Activated naive CD4-positive, alpha-beta T cell treated with anti-CD3 and anti-CD28 coated beads, Interleukin-2, amount 10 ng/mL, durations not matched to agents 5 hours and 36 hours (primary cell): Measurements from ENCODE around the gene MAGEA12. TPM values are rescaled to one million over a fixed set of nuclear protein-coding genes. Genes with fewer than 3 reads are reported as not detected.

Experiments
- total RNA-seq, 2 experiments: library from RNA; stranded (reverse); gene quantifications; one replicate each; pipeline ENCODE4 v1.2.3, GENCODE V29; 2021

MAGEA12 gene
- total RNA-seq, result not detected

GRCh38 chrX:152733261-152733975 is at the start of gene MAGEA12, which contains the start of gene CSAG1:
Gene MAGEA12, plus strand, starts transcription at chrX:152733757. Its CDS starts 2,405 bp downstream, at chrX:152736162.
Gene CSAG1, minus strand, starts transcription at chrX:152733721. Its CDS starts 1,261 bp downstream, at chrX:152732460.

GRCh38 chrX:152697952-152698931 is 35.3 kb upstream of the MAGEA12 start, which contains the start of gene MAGEA3:
Gene MAGEA3, plus strand, starts transcription at chrX:152698794. Its CDS starts 2,039 bp downstream, at chrX:152700833.

GRCh38 chrX:152709173-152709572 is 24.4 kb upstream of the MAGEA12 start, which contains the start of gene CSAG2:
Gene CSAG2, minus strand, starts transcription at chrX:152709273. Its CDS starts 161 bp downstream, at chrX:152709112.

GRCh38 chrX:152713815-152714787 is 19.5 kb upstream of the MAGEA12 start, which contains the start of gene MAGEA2B:
Gene MAGEA2B, plus strand, starts transcription at chrX:152714628. Its CDS starts 2,479 bp downstream, at chrX:152717107.

GRCh38 chrX:152753686-152754650 is 20.4 kb downstream of the MAGEA12 start, which contains the start of gene MAGEA2:
Gene MAGEA2, minus strand, starts transcription at chrX:152753842. Its CDS starts 2,479 bp downstream, at chrX:152751363.

GRCh38 chrX:152758918-152759317 is 25.4 kb downstream of the MAGEA12 start, which contains the start of gene CSAG3:
Gene CSAG3, plus strand, starts transcription at chrX:152759218.

GRCh38 chrX:152769549-152770289 is 36.2 kb downstream of the MAGEA12 start, which contains the start of gene MAGEA6:
Gene MAGEA6, minus strand, starts transcription at chrX:152769689. Its CDS starts 2,039 bp downstream, at chrX:152767650.

Other genes starting within 250 kb of the MAGEA12 start
- not detected for gene GABRQ, start 95.9 kb upstream of the MAGEA12 start, total RNA-seq
- not detected for gene MAGEA3, start 35.0 kb upstream of the MAGEA12 start, total RNA-seq
- not detected for gene CSAG2, start 24.5 kb upstream of the MAGEA12 start, total RNA-seq
- not detected for gene MAGEA2B, start 19.1 kb upstream of the MAGEA12 start, total RNA-seq
- gene CSAG1, start within 50 bp of the MAGEA12 start, total RNA-seq, result not detected
- not detected for gene MAGEA2, start 20.1 kb downstream of the MAGEA12 start, total RNA-seq
- not detected for gene CSAG3, start 25.5 kb downstream of the MAGEA12 start, total RNA-seq
- not detected for gene MAGEA6, start 35.9 kb downstream of the MAGEA12 start, total RNA-seq
- 1 to 10 TPM; 7.3 to 8.4 TPM for gene CETN2, start 97.0 kb downstream of the MAGEA12 start, total RNA-seq
- gene NSDHL, start 97.3 kb downstream of the MAGEA12 start, total RNA-seq, result 10 to 100 TPM; 14.7 TPM
- gene ZNF185, start 164.3 kb downstream of the MAGEA12 start, total RNA-seq, result under 1 TPM; 0.50 to 0.70 TPM